GM23248 (cell line): Measurements from ENCODE around the gene KCTD15. TPM values are rescaled to one million over a fixed set of nuclear protein-coding genes. Genes with fewer than 3 reads are reported as not detected.

Source experiments
- DNase-seq: peaks from one replicate; pipeline ENCODE4 v3.0.0-alpha.2; 2015
- H2AFZ ChIP-seq: fragments of 200-600 bp; sonication (generic); 2 replicates; pipeline ENCODE4 v1.6.1; 2016; ENCODE audit warnings: antibody characterized with exemption
- H3F3A ChIP-seq: fragments of 200-600 bp; sonication (generic); 2 replicates; pipeline ENCODE4 v1.6.1; 2016; ENCODE audit warnings: mild to moderate bottlenecking, antibody characterized with exemption, mixed run types; ENCODE audit not compliant: insufficient read depth
- H3K27ac ChIP-seq: fragments of 200-600 bp; sonication (generic); 2 replicates; pipeline ENCODE4 v1.5.1; 2016; ENCODE audit warnings: mild to moderate bottlenecking
- H3K27me3 ChIP-seq: fragments of 200-600 bp; sonication (generic); replicated peaks from 2 replicates; pipeline ENCODE4 v1.6.1; 2016; ENCODE audit warnings: mild to moderate bottlenecking; ENCODE audit not compliant: insufficient read depth
- H3K36me3 ChIP-seq: fragments of 200-600 bp; sonication (generic); 2 replicates; pipeline ENCODE4 v1.6.1; 2016; ENCODE audit warnings: low read depth, mild to moderate bottlenecking
- H3K4me1 ChIP-seq: fragments of 200-600 bp; sonication (generic); 2 replicates; pipeline ENCODE4 v1.6.1; 2016; ENCODE audit warnings: mild to moderate bottlenecking; ENCODE audit not compliant: insufficient read depth
- H3K4me2 ChIP-seq: fragments of 200-600 bp; sonication (generic); one replicate; pipeline ENCODE4 v1.6.1; 2016; ENCODE audit warnings: mild to moderate bottlenecking; ENCODE audit not compliant: unreplicated experiment
- H3K4me3 ChIP-seq: fragments of 200-600 bp; sonication (generic); 2 replicates; pipeline ENCODE4 v1.5.1; 2016; ENCODE audit warnings: mild to moderate bottlenecking
- H3K79me2 ChIP-seq: fragments of 200-600 bp; sonication (generic); 2 replicates; pipeline ENCODE4 v1.6.1; 2016; ENCODE audit warnings: mild to moderate bottlenecking; ENCODE audit not compliant: insufficient read depth
- H3K9ac ChIP-seq: fragments of 200-600 bp; sonication (generic); 2 replicates; pipeline ENCODE4 v1.6.1; 2016; ENCODE audit warnings: mild to moderate bottlenecking
- H3K9me2 ChIP-seq: fragments of 200-600 bp; sonication (generic); 2 replicates; pipeline ENCODE4 v1.6.1; 2016; ENCODE audit warnings: mixed run types, mild to moderate bottlenecking, moderate library complexity; ENCODE audit not compliant: insufficient read depth
- H3K9me3 ChIP-seq: fragments of 200-600 bp; sonication (generic); one replicate; pipeline ENCODE4 v1.6.1; 2017; ENCODE audit warnings: low read depth
- H4K20me1 ChIP-seq: fragments of 200-600 bp; sonication (generic); 2 replicates; pipeline ENCODE4 v1.6.0; 2016; ENCODE audit not compliant: insufficient read depth
- EZH2 ChIP-seq: fragments of 200-600 bp; sonication (generic); IDR thresholded peaks from 2 replicates; pipeline ENCODE4 v1.6.1; 2018; ENCODE audit warnings: antibody characterized with exemption, mild to moderate bottlenecking; ENCODE audit not compliant: insufficient read depth, poor library complexity, severe bottlenecking
- EZH2phosphoT487 ChIP-seq: fragments of 200-600 bp; sonication (generic); IDR thresholded peaks from 2 replicates; pipeline ENCODE4 v1.6.1; 2018; ENCODE audit warnings: antibody characterized with exemption, moderate library complexity, mild to moderate bottlenecking, low read depth; ENCODE audit not compliant: insufficient read depth
- WGBS, 2 experiments: methylation state at CpG; one replicate each; pipeline ENCODE4 v1.1.6; 2015 to 2017; ENCODE audit warnings: low lambda C conversion rate in 2 of 2, low coverage in 1 of 2; ENCODE audit errors: missing lambda C conversion rate in 2 of 2; 5-methylcytosine and 5-hydroxymethylcytosine counted together
- in situ Hi-C: fragments of 300-500 bp; cut with MboI; formaldehyde crosslinking; loops from 2 replicates; pipeline ENCODE4 v1.15.0; 2020
- polyA plus RNA-seq: library from polyadenylated mRNA; unstranded; fragments of >200 nt; fragmentation: Nextera tagmentation; extraction: Ambion mirVana; gene quantifications from 2 replicates; pipeline ENCODE4 v1.2.1, GENCODE V29; 2016
- total RNA-seq: library from RNA; depleted of rRNA; stranded (reverse); fragments of >200 nt; shearing (Covaris generic); gene quantifications from 2 replicates; pipeline ENCODE4 v1.2.3, GENCODE V29; 2014

Gene KCTD15
- total and polyA plus RNA-seq, 2 experiments from 2014 or later = 7.5 to 117 TPM

DNA sequence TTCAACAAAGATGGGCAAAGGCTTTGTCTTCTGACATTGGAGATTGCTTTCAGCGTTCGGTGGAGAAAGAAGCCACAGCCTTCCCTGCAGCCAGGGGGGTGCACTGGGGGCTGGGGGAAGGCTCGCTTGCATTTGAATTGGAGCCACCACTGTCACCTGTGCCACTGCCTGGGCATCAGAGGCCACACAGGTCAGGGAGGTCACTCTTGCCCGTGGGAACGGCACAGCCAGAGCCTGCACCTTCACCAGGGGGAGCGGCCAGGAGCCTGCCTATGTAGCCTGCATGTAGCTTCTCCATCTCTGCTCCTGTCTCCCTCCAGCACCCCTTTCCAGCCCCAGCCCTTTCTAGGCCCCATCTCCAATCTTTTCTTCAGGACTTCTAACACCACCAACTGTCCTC lies 43.7 kb upstream of the KCTD15 start:
- in situ Hi-C loops = no loop called here

DNA sequence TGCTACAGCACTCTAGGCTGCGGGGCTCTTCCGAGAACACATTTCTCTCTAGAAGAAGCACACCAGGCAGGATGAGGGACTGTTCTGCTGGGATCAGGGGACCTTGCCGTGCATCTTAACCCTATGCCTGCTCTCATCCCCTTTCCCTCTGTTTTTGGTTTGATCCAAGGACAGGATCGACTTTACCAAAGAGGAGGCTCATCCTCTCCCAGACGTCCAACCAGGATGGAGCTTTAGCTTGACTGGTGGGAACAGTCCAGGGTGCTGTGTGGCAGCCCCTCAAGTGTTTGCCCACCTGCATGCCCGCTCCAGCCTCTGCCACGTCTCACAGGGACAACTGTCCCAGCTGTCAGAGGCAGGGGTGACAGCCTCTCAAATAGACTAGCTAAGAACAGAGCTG lies 42.3 kb upstream of the KCTD15 start:
- Histone ChIP-seq H3K4me3 (no peak overlapping the region), H3K4me1 (no peaks in the 10 kb centered on the region), H3K9ac (no peak overlapping the region), H3K36me3 (no peaks in the 10 kb centered on the region), H3F3A (no peaks in the 10 kb centered on the region), H3K4me2 (no peak overlapping the region), H3K9me3 (no peaks in the 10 kb centered on the region), H4K20me1 (no peaks in the 10 kb centered on the region), H3K27ac (no peak overlapping the region), H3K79me2 (no peaks in the 10 kb centered on the region), H3K27me3 (peaks cover 11% of the 10 kb centered on the region), H2AFZ (no peak overlapping the region), H3K9me2 (no peaks in the 10 kb centered on the region)
- no peak for TF ChIP-seq EZH2phosphoT487
- TF ChIP-seq EZH2 = no peak
- WGBS, 2 experiments = 38 to 46% methylated on average over 7 of the region's 7 CpGs
- in situ Hi-C loops = no loop called here
- DNase-seq = no peak

More for the DNA sequence above, 43.7 kb upstream of the KCTD15 start:
- Histone ChIP-seq H3K27ac (no peak overlapping the region), H3K9me3 (no peaks in the 10 kb centered on the region), H3K4me3 (no peak overlapping the region), H3K9ac (no peak overlapping the region), H3K27me3 (peaks cover 11% of the 10 kb centered on the region), H3F3A (no peaks in the 10 kb centered on the region), H3K79me2 (no peaks in the 10 kb centered on the region), H3K4me1 (no peaks in the 10 kb centered on the region), H4K20me1 (no peaks in the 10 kb centered on the region), H2AFZ (no peak overlapping the region), H3K36me3 (no peaks in the 10 kb centered on the region), H3K9me2 (no peaks in the 10 kb centered on the region), H3K4me2 (no peak overlapping the region)
- DNase-seq = no peak
- TF ChIP-seq EZH2 (no peak), EZH2phosphoT487 (no peak)
- 68 to 70% methylated on average over 6 of the region's 6 CpGs for WGBS, 2 experiments

- TF ChIP-seq EZH2phosphoT487 = no peak
- WGBS, 2 experiments = 26 to 28% methylated on average over 26 of the region's 26 CpGs
- Histone ChIP-seq H3K9me3 (no peaks in the 10 kb centered on the region), H3K9me2 (no peaks in the 10 kb centered on the region), H3K4me3 (no peak overlapping the region), H3F3A (no peaks in the 10 kb centered on the region), H2AFZ (no peak overlapping the region), H3K79me2 (no peaks in the 10 kb centered on the region), H3K27me3 (peaks cover 11% of the 10 kb centered on the region), H3K4me2 (no peak overlapping the region), H4K20me1 (no peaks in the 10 kb centered on the region), H3K36me3 (no peaks in the 10 kb centered on the region), H3K9ac (no peak overlapping the region), H3K4me1 (no peaks in the 10 kb centered on the region), H3K27ac (no peak overlapping the region)
- DNase-seq = no peak
- in situ Hi-C loops = no loop called here
Observed at GRCh38 chr19:33755099-33756035, 41.3 kb upstream of the KCTD15 start.

- no peak for DNase-seq
- in situ Hi-C loops = no loop called here
Observed at GRCh38 chr19:33756177-33756576, 40.5 kb upstream of the KCTD15 start.

More at GRCh38 chr19:33756177-33756576, 40.5 kb upstream of the KCTD15 start:
- Histone ChIP-seq H3K27me3 (peaks cover 11% of the 10 kb centered on the region), H2AFZ (no peak overlapping the region), H3K9ac (no peak overlapping the region), H3K9me3 (no peaks in the 10 kb centered on the region), H3K27ac (no peak overlapping the region), H3K9me2 (no peaks in the 10 kb centered on the region), H3K79me2 (no peaks in the 10 kb centered on the region), H4K20me1 (no peaks in the 10 kb centered on the region), H3K4me3 (no peak overlapping the region), H3K4me2 (no peak overlapping the region), H3K36me3 (no peaks in the 10 kb centered on the region), H3K4me1 (no peaks in the 10 kb centered on the region), H3F3A (no peaks in the 10 kb centered on the region)
- TF ChIP-seq EZH2phosphoT487 (no peak), EZH2 (no peak)
- 70 to 73% methylated on average over 11 of the region's 11 CpGs for WGBS, 2 experiments
